HFF-Myc (cell line): Measurements from ENCODE around the gene KBTBD8.

Experiments
- DNase-seq: peaks from one replicate; pipeline ENCODE4 v3.0.0-alpha.2; 2011; ENCODE audit warnings: low read depth; ENCODE audit errors: extremely low read depth
- H3K4me3 ChIP-seq: replicated peaks from 2 replicates; pipeline ENCODE4 v1.5.1; 2011; ENCODE audit warnings: low read depth, mild to moderate bottlenecking, control low read depth, low read length
- CTCF ChIP-seq: IDR thresholded peaks from 2 replicates; pipeline ENCODE4 v1.5.1; 2012; ENCODE audit warnings: mild to moderate bottlenecking, low read depth, low read length, control low read depth; ENCODE audit errors: missing control alignments

Gene KBTBD8

GRCh38 chr3:66985336-66985920 lies 12.7 kb upstream of the KBTBD8 start:
- TF ChIP-seq CTCF: no peak
- H3K4me3 ChIP-seq: no peak overlapping the region
- DNase-seq: no peak

- TF ChIP-seq CTCF: no peak
- H3K4me3 ChIP-seq: no peak overlapping the region
- no peak for DNase-seq
Observed at GRCh38 chr3:66986406-66986805, 11.7 kb upstream of the KBTBD8 start.

- no peak for DNase-seq
- TF ChIP-seq CTCF: no peak
- H3K4me3 ChIP-seq: no peak overlapping the region
Observed at GRCh38 chr3:66989241-66989640, 8.9 kb upstream of the KBTBD8 start.

DNA sequence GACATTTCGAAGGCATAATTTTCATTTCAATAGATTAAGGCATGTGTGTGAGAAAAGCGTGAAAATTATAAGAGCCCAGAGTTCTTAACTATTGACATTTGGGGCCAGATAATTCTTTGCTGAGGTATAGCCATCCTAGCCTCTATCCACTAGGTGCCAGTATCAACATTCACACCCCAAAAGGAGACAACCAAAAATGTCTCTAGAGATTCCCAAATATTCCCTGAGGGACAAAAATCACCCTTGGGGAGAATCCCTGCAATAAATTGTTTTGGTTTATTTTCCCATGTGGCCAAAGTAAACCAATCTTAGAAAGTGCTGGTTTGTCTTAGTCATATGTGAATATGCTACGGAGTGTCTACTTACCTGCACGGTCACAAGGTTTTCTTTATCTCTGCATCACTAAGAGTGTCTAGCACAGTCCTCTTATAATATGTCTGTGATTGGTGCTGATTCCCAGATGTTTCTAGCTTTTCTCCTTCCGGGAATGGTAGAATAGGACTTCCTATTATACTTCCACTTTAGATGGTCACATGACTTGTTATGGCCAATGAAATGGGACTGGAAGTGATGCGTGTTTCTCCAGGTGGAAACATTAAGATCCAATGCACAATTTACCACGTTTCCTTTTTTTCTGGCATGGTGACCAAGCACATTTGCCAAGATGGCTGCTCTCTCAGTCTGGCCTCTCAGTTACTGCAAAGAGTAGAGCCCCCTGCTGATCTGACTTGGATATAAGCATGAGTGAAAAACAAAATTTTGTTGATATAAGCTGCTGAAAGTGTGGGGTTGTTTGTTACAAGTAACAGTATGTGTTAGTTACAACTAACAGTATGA lies 8.0 kb upstream of the KBTBD8 start:
- TF ChIP-seq CTCF: peak; percentile 25
- DNase-seq: no peak
- H3K4me3 ChIP-seq: no peak overlapping the region

DNA sequence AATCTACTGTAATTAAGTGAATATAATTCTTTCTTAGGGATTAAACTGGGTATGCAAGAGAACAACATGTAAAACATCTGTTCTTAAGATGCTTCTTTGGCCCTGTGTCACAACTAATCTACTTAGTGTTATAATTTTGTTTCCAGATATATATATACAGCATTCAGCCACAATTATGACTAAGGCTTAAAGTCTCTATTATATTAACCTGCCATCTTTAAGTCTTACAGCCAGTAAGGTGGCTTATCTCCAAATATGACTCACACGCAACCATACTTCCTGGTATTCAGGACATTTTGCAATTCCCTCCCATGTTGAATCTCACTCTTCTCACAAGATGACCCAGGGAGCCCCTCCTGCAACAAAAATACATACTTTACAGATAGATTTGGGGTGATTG lies 6.6 kb upstream of the KBTBD8 start:
- TF ChIP-seq CTCF: no peak
- peak; percentile 29 for DNase-seq

DNA sequence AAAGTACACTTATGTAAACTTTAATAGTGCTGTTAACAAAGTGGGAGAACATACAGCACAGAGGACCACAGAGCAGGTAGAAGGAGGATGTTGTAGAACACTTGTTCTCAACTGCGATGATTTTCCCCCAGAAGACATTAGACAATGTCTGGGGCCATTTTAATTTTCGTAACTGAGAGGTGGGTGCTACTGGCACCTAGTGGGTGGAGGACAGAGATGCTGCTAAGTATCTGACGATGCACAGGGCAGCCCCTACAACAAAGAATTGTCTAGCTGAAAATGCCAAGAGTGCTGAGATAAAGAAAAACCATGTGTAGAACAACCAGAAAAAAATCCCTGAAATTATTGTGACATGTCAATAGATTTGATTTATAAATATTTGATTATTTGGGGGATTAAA lies 5.0 kb upstream of the KBTBD8 start:
- no peak for TF ChIP-seq CTCF
- DNase-seq: no peak
- H3K4me3 ChIP-seq: no peak overlapping the region

More for the DNA sequence above, 6.6 kb upstream of the KBTBD8 start:
- H3K4me3 ChIP-seq: no peak overlapping the region
